Daoy (cell line): ENCODE measurements around the gene SERPINA10. TPM values are rescaled to one million over a fixed set of nuclear protein-coding genes. Genes with fewer than 3 reads are reported as not detected.
"Not testable (repeated sequence)": the region's sequence is repeated elsewhere in the genome, so short reads cannot be mapped to it uniquely, and the experiment has no call there.

Source experiments
- DNase-seq: peaks from one replicate; pipeline ENCODE4 v3.0.0-alpha.2; 2015; ENCODE audit warnings: low read depth
- total RNA-seq: library from RNA; depleted of rRNA; stranded (reverse); fragments of >200 nt; shearing (Covaris generic); gene quantifications from 2 replicates; pipeline ENCODE4 v1.2.3, GENCODE V29; 2014

SERPINA10 gene
- total RNA-seq, 1 experiment from 2014 or later: not detected

DNA sequence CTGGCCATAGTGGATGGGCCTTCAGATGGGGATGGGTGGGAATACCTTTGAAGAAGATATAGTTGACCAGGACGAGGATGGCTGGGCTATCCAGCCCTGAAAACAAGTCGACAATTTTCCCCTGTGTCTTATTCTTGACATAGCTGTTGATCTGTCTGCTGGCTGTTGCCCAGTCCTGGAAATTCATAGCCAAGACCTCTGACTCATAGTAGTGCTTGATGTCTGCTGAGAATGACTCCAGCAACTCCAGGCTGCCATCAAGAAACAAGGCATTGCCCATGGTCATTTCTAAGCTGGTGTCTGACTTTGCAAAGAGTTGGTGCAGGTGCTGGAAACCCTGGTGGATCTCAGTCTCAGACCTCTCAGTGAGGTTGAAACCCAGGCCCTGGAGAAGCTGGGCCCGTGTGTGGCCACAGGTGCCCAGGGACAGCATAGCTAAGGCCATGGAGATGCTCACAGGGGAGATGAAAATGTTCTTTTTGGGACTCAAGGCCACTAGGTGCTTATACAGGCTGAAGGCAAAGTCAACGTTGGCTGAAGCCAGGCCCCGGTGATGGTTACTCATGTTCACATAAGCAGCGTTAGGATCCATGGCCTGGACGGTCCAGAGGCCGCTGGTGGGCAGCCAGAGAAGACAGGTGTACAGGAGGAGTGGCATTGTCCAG lies 21.1 kb upstream of the SERPINA10 start:
- no peak for DNase-seq

- no peak for DNase-seq
Observed at GRCh38 chr14:94312481-94313246, 19.6 kb upstream of the SERPINA10 start.

GRCh38 chr14:94310248-94310647 lies 17.2 kb upstream of the SERPINA10 start:
- DNase-seq: no peak

DNA sequence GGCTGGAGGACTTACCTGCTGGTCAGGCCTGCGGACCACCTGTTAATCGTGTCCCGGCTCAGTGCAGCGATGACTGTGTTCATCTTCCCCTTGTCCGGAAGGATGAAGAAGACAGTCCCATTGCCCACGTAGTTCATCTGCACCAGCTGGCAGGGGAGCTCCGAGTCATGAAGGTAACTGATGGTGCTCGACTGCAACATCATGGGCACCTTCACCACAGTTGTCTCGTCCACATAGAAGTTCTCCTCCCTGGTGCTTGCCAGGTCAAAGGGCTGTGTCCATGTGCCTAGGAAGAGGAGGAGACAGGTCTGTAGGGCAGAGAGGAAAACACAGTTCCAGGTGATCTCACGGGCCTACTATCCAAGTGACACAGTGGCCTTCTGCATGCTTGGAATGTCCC lies 16.7 kb upstream of the SERPINA10 start:
- no peak for DNase-seq

DNA sequence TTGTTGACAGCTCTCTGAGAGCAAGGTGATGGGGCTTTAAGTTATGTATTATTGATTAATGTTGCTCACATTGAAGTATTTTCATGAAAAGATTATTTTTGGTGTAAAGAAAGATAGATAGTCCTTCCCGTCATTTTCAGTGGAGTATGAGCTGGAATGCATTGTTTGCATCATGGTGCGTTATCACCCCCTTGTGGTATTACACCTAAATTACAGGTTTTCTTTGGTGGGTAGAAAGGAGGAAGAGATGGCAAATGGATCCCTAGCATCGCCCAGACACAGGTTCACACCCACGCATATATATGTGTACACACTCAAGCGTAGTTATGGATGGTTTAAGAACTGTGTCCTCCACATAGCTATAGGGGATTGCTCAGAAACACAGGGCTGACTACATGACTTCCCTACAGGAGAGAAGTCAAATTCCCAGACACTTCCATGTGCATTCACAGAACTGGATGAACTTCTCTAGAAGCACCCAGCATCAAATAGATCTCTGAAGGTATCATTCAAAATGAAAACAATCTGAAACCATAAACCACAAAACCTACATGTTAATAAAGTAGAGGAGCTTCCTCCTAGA lies 14.4 kb upstream of the SERPINA10 start:
- DNase-seq: no peak

GRCh38 chr14:94306047-94306978 lies 13.2 kb upstream of the SERPINA10 start:
- no peak for DNase-seq

DNA sequence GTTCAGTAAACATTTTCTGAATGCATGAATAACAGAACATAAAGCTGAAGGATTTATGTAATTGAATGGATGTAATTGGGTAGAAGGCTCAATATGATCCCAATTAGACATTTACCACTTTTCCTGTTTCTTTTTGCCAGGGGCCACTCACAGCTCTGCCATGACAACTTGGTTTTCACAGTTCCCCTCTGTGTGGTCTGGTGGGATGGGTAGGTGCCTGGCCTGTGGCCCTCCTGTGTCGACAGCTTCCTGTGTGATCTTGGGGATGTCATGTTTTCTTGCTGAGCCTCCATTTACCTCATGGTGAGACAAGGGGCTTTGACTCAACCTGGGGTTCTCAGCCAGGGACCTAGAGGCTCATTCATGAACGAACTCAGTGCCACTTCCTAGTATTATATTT lies 12.6 kb upstream of the SERPINA10 start:
- no peak for DNase-seq

DNA sequence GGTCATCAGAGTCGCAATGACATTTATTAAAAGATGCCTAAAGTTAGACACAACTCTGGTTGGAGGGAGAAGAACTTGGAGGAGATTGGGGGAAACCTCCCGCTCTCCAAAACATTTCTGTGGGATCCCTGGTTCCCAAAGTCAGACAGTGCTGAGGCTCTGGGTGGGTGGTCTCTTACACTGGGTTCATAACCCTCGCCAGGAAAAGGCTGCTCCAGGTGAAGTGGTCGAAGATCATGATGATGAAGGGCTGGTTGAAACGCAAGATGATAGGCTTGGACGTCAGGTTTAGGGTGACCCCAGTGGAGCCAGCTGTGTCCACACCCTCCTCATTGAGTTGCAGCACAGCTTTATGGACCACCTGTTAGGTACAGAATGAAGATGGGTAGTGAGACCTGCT lies 11.2 kb upstream of the SERPINA10 start:
- DNase-seq: no peak

- no peak for DNase-seq
Observed at GRCh38 chr14:94303111-94303510, 10.0 kb upstream of the SERPINA10 start.

DNA sequence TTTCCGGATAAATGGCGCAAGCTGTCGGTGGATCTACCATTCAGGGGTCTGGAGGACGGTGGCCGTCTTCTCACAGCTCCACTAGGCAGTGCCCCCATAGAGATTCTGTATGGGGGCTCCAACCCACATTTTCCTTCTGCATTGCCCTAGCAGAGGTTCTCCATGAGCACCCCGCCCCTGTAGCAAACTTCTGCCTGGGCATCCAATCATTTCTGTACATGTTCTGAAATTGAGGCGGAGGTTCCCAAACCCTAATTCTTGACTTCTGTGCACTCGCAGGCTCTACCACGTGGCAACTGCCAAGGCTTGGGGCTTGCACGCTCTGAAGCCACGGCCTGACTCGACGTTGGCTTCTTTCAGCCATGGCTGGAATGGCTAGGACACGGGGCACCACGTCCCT lies 5.1 kb upstream of the SERPINA10 start:
- no peak for DNase-seq

DNA sequence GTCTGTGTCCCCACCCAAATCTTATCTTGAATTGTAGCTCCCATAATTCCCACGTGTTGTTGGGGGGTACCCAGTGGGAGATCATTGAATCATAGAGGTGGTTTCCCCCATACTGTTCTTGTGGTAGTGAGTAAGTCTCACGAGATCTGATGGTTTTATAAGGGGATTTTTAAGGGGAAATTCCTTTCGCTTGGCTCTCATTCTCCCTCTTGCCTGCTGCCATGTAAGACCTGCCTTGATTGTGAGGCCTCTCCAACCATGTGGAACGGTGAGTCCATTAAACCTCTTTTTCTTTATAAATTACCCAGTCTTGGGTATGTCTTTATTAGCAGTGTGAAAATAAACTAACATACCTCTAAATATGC lies 3.1 kb upstream of the SERPINA10 start:
- DNase-seq: not testable (repeated sequence)

- DNase-seq: no peak
Observed at GRCh38 chr14:94295360-94296180, 2.5 kb upstream of the SERPINA10 start.

DNA sequence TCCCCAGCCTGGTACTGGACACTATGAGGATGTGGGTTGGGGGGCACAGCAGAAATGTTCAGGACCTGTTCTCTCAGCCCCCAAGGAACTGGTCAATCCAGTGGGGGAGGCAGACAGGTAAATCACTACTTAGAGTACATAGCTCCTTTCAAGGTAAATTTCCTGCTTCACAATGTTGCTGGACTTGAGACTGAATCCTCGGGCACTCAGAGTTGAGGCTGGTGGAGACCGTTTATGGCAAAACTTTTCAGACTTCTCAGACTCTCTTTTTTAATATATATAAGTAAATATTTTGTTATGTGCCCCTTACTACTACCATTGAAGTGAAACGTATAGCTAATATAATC lies 483 bp upstream of the SERPINA10 start:
- DNase-seq: no peak

DNA sequence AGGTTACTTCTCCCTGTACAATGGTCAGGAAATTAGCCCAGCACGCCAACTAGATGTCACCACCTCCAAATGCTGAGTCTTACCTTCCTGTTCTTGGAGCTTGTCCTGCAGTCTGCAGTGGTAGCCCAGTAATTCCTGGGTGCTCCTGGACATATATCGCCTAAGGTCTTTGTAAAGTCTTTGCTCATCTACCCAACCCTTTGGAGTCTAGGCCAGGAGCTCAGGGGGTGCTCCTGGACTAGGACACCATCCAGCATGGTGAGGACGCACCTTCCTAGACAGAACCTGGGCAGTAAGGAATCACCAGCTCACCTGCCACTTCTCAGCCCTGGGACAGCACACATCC lies 569 bp downstream of the SERPINA10 start:
- no peak for DNase-seq

DNA sequence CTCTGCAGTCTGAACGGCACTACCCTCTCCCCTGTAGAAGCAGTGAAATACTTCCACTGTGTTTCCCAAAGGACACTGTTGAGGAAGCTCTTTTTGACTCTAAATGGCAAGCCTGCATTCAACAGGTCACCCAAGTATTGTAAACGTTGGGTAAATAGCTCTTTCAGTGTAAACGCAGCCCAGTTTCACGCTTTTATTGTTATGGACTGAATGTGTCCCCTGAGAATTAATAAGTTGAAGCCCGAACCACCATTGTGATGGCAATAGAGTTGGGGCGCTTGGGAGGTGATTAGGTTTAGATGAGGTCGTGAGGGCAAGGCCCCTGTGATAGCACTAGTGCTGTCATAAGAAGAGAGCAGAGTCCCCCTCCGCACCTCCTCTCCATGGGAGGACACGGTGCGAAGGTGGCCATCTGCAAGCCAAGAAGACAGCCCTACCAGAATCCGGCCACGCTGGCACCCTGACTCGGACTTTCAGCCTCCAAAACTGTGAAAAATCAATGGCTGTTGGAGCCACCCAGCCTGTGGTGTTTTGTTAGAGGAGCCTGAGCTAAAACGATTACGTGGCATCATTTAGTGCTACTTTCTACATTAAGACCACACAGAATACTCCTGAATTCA lies 1.1 kb downstream of the SERPINA10 start:
- no peak for DNase-seq

DNA sequence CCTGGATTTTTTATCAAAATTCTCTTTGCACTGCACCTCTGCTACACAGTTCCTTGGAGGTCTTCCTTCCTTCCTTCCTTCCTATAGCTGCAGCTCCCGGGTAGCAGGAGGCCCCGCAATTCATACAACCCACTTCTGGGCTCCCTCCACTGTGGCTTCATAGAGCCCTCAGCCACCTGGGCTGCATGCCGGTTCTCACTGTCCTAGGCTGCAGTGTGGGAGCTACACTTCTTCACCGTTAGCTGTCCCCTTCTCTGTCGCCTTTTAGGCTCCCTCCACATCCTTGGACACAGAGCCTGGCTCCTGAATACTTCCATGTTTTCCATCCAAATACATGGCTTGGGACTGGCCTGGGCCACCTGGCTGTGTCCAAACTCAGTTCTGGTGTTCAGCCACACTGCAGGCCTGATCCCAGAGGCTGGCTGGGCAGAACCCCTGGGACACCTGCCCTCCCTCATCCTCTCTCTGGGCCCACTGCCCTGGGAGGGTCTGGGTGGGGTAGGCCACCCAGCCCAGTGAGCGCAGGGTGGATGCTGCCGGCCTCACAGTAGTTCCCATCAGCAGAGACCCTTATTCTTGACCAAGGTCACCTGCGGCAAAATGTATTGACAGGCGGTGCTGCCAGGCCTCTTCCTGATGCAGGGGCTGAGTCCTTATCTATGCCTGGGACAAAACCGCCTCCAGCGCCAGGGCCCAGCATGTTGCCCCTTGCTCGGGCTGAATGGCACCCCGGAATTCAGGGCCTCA lies 1.7 kb downstream of the SERPINA10 start:
- DNase-seq: no peak

DNA sequence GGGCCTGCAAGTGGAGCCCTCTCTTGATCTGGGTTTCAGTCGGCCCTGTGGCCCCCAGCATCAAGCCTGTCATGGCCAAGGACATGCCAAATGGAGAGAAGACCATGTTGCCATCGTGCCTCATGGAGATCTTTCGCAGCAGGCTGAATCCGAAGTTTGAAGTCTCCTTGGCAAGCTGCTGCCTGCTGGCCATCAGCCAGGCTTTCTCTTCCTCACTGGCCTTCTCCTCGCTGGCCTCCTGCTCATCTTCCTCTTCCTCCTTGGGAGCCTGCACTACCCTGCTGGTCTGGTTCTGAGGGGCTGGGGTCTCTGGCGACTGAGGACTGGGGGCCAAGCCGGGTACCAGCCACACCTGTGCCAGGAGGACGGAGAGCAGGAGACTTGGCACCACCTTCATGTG lies 2.9 kb downstream of the SERPINA10 start:
- DNase-seq: no peak

DNA sequence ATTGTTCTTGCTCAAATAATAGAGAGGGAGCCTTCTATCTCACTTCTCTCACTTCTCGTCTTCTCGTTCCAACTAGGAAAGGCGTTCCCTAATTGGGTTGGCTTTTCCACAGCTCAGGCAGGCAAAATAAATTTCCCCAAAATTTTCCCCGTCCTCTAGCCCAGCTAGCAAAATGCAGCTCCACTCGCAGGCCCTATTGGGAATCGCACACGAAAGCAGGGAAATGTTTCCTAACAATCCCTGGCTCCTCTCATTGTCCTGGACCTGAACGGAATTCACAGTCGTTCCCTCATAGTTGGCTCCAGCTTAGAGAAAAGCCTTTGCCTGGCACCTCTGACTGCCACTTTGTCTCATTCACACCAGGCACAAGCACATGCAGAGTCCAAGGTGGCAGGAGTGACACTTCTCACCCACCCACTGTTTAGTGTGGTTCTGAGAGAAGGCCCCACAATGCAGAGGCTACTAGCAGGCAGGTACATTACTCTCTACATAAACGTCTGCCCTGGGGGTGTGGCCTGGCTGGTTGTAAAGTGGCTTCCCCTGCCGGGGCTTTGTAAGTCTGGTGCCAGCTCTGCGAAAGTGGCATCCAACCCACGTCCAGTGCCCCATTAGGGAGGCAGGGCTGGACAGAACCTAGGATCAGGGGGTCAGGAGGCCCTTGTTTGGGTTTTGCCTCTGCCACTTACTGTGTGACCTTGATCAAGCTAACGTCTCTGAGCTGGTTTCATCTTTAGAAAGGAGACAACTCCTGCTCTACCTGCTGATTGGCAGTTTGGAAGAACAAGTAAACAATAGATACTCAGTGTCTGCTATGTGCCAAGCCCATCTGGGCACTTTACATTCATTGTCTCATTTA lies 4.2 kb downstream of the SERPINA10 start:
- DNase-seq: no peak

GRCh38 chr14:94285158-94285557 lies 7.9 kb downstream of the SERPINA10 start:
- no peak for DNase-seq
